Measurements from ENCODE around the gene KIF1B.

DNA sequence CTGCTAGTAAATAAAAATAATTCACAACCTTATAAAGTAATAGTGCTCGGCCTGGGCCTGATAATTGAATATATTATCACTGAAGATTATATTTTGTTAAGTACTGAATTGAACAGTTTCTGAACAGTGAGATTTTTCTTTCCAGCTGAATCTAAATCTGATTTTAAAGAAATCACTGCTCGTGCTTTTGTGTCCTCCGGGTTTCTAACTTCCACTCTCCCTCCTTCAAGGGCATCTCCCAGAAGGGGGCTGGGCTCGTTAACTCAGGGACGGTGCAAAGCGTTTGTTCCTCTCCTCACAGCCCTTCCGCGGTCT is 823 bp upstream of the KIF1B start:
- no peak for TF ChIP-seq PPARA (CRISPR knock-in tag; IDR thresholded peaks at IDR 0.05; ENCODE audit: borderline replicate concordance)
- TF ChIP-seq ARNTL (CRISPR knock-in tag; IDR thresholded peaks at IDR 0.05; ENCODE audit: borderline replicate concordance, low read depth) = no peak
- TF ChIP-seq OSR1 (CRISPR knock-in tag; IDR thresholded peaks at IDR 0.05) = no peak
- no peak for TF ChIP-seq GLIS3 (CRISPR knock-in tag; IDR thresholded peaks at IDR 0.05)
- no peak for TF ChIP-seq ISL1 (CRISPR knock-in tag; IDR thresholded peaks at IDR 0.05)
- no peak for TF ChIP-seq ZFP30 (CRISPR knock-in tag; IDR thresholded peaks at IDR 0.05)
- TF ChIP-seq TSHZ2 (CRISPR knock-in tag; IDR thresholded peaks at IDR 0.05) = no peak
- TF ChIP-seq RARB (CRISPR knock-in tag; IDR thresholded peaks at IDR 0.05) = no peak
- no peak for TF ChIP-seq CSDC2 (CRISPR knock-in tag; IDR thresholded peaks at IDR 0.05)
- TF ChIP-seq PATZ1 (CRISPR knock-in tag; IDR thresholded peaks at IDR 0.05; ENCODE audit: borderline replicate concordance) = no peak
- no peak for TF ChIP-seq ZNF8 (CRISPR knock-in tag; IDR thresholded peaks at IDR 0.05)
- TF ChIP-seq, protein P1, sequence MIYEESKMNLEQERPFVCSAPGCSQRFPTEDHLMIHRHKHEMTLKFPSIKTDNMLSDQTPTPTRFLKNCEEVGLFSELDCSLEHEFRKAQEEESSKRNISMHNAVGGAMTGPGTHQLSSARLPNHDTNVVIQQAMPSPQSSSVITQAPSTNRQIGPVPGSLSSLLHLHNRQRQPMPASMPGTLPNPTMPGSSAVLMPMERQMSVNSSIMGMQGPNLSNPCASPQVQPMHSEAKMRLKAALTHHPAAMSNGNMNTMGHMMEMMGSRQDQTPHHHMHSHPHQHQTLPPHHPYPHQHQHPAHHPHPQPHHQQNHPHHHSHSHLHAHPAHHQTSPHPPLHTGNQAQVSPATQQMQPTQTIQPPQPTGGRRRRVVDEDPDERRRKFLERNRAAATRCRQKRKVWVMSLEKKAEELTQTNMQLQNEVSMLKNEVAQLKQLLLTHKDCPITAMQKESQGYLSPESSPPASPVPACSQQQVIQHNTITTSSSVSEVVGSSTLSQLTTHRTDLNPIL (CRISPR knock-in tag; IDR thresholded peaks at IDR 0.05; ENCODE audit: low read depth) = no peak
- no peak for TF ChIP-seq TCF4 (CRISPR knock-in tag; IDR thresholded peaks at IDR 0.05; ENCODE audit: borderline replicate concordance)

All from SK-N-SH treated with all-trans-retinoic acid at 6 μM for 48 hours (cell line).